ENCODE measurements around the gene IL23A. TPM values are rescaled to one million over a fixed set of nuclear protein-coding genes. Genes with fewer than 3 reads are reported as not detected.
A peak's percentile ranks its signal among the peaks of the same experiment; 100 is the strongest.

IL23A gene
- total and polyA plus RNA-seq, 10 of the 15 experiments (the other 5 are each of a cell fraction or from before 2014, with no cell fraction given) = 3.3 to 11.1 (median 5.2) TPM

- TF ChIP-seq ZNF592 (IDR thresholded peaks at IDR 0.05) (no peak), CUX1 (IDR thresholded peaks at IDR 0.05; ENCODE audit: insufficient replicate concordance, low read depth, low read length) (no peak), USF2 (IDR thresholded peaks at IDR 0.05; ENCODE audit: borderline replicate concordance, low read depth, low read length) (no peak), CBFB (IDR thresholded peaks at IDR 0.05; ENCODE audit: low read depth) (no peak; the same call in none of the 2 replicates), E4F1 (IDR thresholded peaks at IDR 0.05; ENCODE audit: borderline replicate concordance, partially characterized antibody) (no peak), RAD51 (IDR thresholded peaks at IDR 0.05) (no peak), KDM1A (IDR thresholded peaks at IDR 0.05; ENCODE audit: borderline replicate concordance) (no peak), SIN3A (IDR thresholded peaks at IDR 0.05; ENCODE audit: low read depth, low read length) (peak; percentile 13; the same call in 1 of the 2 replicates), ZBTB33 (IDR thresholded peaks at IDR 0.05) (no peak)
Measured at GRCh38 chr12:56299853-56300643, 38.6 kb upstream of the IL23A start, which contains the start of gene CS (continued).
